ENCODE data around the gene IGF1R.

Gene IGF1R

DNA sequence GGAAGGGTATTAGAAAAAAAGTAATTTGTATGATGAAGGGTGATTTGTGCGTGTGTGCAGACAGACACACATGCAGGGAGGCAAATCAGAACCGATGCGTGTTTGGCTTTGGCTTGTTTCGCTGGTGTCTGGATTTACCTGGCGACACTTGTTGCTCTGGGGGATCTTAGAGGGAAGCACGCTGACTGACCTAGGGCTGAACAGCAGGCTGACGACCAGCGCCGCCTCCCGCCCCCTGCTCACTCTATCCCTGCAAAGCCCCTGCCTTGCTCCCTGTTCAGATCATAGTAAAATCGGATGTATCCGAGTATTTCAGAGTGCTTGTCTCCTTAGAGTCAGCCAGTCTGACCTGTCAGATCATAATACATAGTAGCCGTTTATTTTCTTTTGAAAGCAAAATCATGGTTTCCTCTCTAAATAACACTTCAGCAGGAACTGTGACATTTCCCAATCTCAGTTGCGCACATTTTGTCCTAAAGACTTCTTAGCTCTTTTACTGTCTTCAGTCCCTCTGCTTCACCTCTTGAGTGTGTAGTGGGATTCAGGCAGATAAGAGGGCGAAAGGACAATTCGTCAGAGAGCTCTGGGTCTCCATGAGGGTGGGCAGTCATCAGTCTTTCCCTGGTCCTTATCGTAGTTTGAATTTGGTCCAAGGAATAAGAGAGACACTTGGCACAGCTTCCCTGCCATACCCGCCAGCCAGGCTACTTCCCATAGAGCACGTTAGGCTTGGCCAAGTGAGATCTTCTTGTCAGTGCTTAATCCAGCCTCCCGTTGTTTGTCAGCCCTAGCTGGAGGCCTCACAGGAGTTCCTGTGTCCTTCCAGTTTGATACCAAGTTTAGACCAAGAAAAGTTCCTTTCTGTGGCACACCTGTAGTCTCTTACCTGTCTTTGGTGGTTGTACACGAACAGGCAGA, 261.9 kb downstream of the IGF1R start:
- TF ChIP-seq, protein P1, sequence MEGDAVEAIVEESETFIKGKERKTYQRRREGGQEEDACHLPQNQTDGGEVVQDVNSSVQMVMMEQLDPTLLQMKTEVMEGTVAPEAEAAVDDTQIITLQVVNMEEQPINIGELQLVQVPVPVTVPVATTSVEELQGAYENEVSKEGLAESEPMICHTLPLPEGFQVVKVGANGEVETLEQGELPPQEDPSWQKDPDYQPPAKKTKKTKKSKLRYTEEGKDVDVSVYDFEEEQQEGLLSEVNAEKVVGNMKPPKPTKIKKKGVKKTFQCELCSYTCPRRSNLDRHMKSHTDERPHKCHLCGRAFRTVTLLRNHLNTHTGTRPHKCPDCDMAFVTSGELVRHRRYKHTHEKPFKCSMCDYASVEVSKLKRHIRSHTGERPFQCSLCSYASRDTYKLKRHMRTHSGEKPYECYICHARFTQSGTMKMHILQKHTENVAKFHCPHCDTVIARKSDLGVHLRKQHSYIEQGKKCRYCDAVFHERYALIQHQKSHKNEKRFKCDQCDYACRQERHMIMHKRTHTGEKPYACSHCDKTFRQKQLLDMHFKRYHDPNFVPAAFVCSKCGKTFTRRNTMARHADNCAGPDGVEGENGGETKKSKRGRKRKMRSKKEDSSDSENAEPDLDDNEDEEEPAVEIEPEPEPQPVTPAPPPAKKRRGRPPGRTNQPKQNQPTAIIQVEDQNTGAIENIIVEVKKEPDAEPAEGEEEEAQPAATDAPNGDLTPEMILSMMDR (IDR thresholded peaks at IDR 0.05; ENCODE audit: low read depth, low read length), result no peak
- H3K4me3 ChIP-seq (ENCODE audit: low read depth, low read length), result no peak overlapping the region
- DNase-seq (ENCODE audit: low read depth, low spot score), result no peak
- in situ Hi-C loops (cut with HindIII; ENCODE audit: low sequenced_read_pairs), result no loop called here

DNA sequence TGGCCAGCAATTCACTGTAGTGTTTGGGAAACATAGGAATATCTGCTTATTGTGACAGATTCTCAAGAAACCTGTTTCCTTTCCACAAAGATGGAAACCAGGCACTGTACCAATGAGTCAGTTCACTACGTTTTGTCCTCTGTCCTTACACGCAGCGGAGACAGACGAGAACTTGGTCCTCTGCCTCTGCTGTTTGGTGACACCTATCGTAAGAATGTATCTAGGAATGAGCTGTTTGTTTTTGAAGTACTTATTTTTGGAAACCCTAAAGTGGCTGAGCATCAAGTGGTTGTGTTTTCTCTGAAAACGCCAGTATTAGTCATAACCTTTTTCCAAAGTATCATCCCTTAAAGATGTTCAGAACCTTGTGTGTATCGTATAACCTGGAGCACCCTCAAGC, 266.3 kb downstream of the IGF1R start:
- TF ChIP-seq, protein P1 (IDR thresholded peaks at IDR 0.05; ENCODE audit: low read depth, low read length), result no peak
- in situ Hi-C loops (cut with HindIII; ENCODE audit: low sequenced_read_pairs), result no loop called here
- no peak overlapping the region for H3K4me3 ChIP-seq (ENCODE audit: low read depth, low read length)
- peak; percentile 83 for DNase-seq (ENCODE audit: low read depth, low spot score)

DNA sequence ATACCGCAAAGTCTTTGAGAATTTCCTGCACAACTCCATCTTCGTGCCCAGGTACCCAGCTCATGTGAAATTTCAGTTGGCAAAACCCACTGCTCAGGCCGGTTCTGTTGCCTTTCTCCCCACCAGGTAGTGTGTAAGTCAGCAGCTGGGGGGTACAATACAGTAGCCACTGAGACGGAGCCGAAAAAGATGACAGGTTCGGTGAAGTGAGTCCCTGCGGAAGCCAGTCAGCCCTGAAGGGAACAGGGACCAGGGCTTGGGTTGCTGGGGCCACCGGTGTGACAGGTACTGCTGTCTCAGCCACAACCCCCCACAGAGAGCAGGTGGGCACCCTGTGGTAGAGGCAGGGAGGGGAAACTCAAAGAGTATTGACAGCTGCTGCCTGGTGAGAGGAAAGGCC, 268.5 kb downstream of the IGF1R start:
- in situ Hi-C loops (cut with HindIII; ENCODE audit: low sequenced_read_pairs), result no loop called here

DNA sequence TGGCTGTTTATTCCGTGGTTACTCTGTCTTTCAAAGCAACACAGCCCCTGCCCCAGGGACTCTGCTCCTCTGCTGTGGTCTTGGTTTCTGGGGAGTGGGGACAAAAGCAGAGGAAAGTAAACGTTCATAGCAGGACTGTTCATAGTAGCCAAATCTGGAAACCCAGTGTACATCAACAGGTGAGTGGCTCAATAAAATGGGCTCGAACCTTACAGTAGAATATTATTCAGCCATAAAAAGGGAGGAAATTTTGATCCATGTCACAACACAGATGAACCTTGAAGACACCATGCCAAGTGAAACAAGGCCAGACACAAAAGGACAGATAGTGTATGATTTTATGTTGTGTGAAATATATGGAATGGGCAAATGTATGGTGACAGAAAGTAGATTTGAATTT, 269.1 kb downstream of the IGF1R start:
- no peak for DNase-seq (ENCODE audit: low read depth, low spot score)
- no peak overlapping the region for H3K4me3 ChIP-seq (ENCODE audit: low read depth, low read length)
- TF ChIP-seq, protein P1 (IDR thresholded peaks at IDR 0.05; ENCODE audit: low read depth, low read length), result no peak
- in situ Hi-C loops (cut with HindIII; ENCODE audit: low sequenced_read_pairs), result no loop called here

More for the DNA sequence above, 268.5 kb downstream of the IGF1R start:
- no peak overlapping the region for H3K4me3 ChIP-seq (ENCODE audit: low read depth, low read length)
- no peak for DNase-seq (ENCODE audit: low read depth, low spot score)
- TF ChIP-seq, protein P1 (IDR thresholded peaks at IDR 0.05; ENCODE audit: low read depth, low read length), result no peak

DNA sequence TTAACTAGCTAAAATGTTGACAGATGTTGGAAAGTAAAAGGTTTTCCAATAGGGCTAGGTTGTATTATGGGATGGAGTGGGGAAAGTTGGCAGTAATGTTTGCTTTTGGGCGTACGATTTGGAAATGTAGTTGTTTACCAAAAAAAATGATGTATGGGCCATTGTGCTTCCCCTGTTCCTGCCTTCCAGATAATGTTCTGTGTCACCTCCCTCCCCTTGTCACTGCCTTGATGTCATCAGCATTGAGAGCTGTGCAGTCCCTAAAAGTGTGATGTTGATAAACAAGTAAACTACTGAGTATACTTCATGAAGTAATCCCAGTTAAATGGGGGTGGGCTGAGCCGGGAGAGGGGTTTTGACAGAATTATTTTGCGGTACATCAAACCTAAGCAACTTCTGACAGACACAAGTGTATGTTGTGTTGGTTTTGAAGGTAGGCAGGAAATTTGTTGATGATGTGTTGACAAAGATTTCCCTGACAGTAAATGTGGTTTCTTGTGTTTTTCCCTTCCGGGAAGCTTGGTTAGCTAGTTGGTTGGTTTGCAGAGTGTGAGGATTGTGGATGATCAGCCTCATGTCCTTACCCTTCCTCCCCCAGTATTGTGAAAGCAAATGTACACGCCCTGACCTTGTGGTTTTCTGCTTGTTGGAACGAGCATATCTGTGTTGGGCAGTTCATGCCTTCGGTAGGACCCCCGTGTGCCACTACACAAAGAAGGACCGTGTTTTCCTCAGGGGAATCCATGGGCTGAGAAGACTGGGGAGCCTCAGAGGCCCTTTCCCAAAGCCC, 271.9 kb downstream of the IGF1R start:
- in situ Hi-C loops (cut with HindIII; ENCODE audit: low sequenced_read_pairs), result no loop called here
- H3K4me3 ChIP-seq (ENCODE audit: low read depth, low read length), result no peak overlapping the region
- no peak for DNase-seq (ENCODE audit: low read depth, low spot score)
- TF ChIP-seq, protein P1 (IDR thresholded peaks at IDR 0.05; ENCODE audit: low read depth, low read length), result no peak

DNA sequence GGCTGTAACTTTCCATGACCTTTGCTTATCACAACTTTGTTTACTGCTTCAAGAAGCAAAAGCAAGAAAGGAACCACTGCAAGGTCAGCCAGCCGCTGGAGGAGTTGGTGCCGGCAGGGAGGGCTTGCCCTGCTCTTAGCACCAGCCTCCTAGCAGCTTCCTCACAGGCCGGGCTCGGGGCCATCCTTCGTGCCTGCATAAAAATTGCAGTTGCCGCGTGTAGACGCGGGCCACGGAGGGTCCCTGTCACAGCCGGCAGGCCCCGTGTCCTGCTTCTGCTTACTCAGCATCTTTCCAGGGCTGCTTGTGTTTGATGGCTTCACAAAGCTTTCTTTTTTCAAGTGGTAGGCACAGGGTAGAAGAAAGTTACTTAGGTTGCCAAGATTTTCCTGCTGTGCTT, 274.8 kb downstream of the IGF1R start:
- no peak for DNase-seq (ENCODE audit: low read depth, low spot score)
- H3K4me3 ChIP-seq (ENCODE audit: low read depth, low read length), result no peak overlapping the region
- TF ChIP-seq, protein P1 (IDR thresholded peaks at IDR 0.05; ENCODE audit: low read depth, low read length), result no peak
- in situ Hi-C loops (cut with HindIII; ENCODE audit: low sequenced_read_pairs), result no loop called here
